ENCODE results near the gene MAMDC2.

Gene MAMDC2

DNA sequence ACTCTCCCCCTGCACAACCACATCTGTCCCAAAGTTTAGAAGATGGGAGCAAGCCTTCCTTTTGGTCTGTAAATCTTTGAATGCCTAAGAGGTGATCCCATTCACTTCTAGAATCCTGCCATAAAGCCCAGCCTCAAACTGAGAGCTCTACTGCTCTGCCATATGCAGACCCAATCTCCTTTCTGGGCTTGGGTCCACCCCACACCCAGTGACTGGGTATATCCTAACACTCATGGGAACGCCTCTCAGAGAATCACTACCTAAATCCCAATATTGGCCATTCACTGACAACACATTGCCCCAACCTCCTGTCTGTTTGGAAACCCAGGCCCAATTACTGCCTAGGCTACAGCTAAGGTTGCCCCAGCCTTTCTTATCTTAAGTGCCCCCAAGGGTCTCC lies 90.7 kb downstream of the MAMDC2 start:
- no peak for DNase-seq (ENCODE audit: low read depth, low spot score)

DNA sequence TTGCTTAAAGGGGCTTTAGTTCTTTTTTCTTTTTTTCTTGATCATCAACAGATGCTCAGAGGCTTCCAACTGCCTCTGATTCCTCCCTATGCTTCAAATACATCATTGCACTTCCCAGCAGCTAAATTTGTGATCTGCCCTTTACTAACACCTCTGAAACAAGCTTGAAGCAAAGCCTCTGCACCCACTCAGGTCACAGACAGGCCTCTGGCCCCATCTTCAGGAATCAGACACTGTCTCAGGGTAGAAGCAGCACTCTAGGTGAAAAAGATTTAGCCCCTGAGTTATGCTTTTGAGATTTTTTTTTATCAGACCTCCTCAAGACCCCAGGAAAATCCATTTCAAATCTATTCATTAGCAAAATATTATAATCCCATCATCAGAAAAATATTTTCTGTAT lies 91.5 kb downstream of the MAMDC2 start:
- DNase-seq (ENCODE audit: low read depth, low spot score): no peak

DNA sequence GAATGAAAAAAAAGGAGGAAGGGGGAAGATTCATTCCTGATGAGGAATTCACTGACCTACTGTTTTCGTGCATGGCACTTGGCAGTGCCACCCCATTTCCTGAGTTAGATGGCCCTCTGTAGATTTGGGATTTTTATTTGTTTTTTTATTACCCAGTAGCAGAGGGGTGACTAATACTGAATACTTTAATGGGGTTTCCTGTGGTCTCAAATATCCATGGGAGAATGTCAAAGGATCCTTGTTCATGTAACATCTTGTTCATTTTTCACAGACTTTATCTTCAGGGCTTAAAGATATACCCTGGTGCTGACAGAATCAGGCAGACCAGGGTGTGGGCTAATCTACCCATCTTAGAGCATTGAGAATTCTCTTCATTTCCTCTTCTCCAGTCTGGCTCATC lies 93.0 kb downstream of the MAMDC2 start:
- DNase-seq (ENCODE audit: low read depth, low spot score): no peak

DNA sequence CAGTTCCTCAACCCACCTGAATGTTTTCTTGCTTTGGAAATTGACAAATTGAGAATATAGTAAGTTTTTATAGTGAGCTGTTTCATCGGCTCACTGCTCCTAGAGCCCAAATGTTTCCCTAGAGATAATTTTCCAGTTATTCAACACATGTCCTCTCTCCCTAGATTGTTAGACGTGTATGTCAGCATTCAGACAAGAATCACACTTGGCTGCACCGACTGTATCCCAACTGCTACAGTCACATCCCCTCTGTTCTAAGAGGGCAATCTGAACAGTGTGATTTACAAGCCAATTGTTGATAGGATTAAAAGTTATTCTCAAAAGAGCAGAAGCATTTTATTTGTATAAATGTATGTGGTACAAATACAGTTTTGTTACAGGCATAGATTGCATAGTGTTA lies 93.9 kb downstream of the MAMDC2 start:
- DNase-seq (ENCODE audit: low read depth, low spot score): no peak

DNA sequence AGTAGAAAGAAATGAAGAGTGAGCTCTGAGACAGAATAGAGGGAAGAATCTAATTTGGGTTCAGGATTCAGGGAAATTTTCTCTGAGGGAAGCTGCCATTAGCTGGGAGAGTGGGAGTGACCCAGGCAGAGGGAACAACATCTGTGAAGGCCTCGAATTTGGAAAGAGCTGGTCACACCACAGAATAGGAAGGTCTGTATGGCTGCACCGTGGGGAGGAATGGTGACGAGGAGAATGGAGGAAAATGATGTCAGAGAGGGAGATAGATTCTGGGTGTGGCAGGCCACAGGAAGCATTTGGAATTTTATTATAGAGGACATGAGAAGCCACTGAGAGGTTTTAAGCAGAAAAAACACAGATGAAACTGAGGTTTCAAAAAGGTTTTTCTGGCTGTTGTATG lies 98.5 kb downstream of the MAMDC2 start:
- DNase-seq (ENCODE audit: low read depth, low spot score): no peak

DNA sequence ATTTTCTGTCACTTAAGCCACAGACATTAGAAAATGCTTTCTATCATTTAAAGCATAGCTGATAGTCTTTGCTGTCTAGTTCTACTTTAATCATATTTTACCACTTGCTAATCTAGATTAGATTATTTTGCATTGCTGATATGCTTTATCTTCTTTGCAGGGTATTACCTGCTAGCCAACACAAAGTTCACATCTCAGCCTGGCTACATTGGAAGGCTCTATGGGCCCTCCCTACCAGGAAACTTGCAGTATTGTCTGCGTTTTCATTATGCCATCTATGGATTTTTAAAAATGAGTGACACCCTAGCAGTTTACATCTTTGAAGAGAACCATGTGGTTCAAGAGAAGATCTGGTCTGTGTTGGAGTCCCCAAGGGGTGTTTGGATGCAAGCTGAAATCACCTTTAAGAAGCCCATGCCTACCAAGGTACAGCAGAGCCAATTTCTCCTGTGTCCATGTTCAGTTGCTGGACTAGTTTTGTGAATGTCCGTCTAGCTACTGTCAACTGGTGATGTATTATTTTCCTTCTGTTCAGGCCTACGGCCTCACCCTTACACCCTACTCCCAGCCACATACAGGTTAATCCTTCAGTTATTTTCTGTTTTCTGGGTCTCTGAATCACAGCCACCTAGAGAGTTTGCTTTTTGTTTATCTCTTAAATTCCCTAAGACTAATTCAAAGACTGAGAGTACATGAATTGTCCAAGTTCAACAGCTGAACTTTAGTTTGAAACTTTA lies 99.9 kb downstream of the MAMDC2 start:
- no peak for DNase-seq (ENCODE audit: low read depth, low spot score)

DNA sequence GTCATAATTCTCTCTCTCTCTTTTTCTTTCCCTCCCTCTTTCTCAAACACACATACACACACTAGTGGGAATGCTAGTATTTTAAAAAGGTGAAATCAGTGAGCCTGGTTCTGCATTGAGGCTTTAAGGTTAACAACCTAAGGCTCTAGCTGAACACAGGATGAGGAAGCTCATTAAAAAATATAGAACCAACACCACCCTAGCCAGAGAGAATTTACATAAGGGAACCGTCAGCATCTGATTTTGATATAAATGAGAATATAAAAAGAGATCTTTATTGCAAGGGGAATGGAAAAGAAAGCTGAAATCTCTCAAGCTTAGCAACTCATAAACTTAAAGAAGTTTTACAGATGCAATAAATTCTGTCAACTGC lies 100.5 kb downstream of the MAMDC2 start:
- no peak for DNase-seq (ENCODE audit: low read depth, low spot score)

DNA sequence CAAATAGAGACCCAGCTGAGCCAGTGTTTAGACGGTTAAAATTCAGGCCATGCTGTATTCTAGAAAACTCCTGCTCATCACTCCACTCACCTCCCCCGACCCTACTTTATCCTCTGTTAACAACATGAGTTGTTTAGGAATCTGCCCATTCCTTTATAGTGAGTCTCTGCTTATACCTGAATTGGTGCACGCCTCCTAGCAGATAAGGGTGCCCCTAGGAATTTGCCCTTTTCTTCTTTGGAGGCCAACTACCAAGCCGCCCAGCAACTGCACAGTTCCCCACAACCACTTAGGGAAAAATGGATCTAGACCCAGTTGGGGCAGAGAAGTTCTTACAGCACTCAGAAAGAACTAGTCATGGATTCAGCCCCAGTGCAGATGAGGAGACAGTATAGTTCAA lies 102.3 kb downstream of the MAMDC2 start:
- DNase-seq (ENCODE audit: low read depth, low spot score): no peak

DNA sequence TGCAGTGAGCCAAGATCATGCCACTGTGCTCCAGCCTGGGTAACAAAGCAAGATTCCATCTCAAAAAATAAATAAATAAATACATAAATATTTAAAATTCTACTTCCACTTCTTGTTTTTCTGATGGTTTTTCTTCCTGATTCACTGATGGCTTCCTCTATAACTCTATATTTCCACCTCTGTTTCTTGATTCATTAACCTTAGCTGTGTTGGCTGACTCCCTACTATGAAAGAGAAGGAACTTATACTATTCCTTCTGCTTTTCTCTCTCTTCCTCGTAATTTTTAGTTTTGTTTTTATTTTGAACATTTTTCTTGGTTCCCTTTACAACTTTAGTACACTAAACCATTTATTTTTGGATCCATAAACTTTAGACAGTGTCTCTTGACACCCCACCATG lies 103.5 kb downstream of the MAMDC2 start:
- DNase-seq (ENCODE audit: low read depth, low spot score): no peak

DNA sequence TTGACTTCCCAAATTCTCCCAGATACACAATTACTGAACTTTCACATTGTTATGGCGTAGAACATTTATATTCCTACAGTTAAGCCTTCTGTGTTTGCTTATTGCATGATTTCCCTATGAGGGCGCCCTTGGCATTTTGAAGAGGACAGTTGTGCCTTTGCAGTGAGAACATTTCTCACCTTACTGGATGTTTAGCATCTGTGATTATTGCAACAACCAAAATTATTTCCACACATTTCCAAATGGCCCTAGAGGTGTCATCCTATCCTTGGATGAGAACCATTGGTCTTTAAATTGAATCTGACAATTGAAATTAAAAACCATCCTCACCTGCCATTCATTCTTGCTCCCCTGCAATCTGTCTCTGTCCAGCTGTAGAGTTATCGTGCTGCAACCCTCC lies 104.0 kb downstream of the MAMDC2 start:
- DNase-seq (ENCODE audit: low read depth, low spot score): no peak

DNA sequence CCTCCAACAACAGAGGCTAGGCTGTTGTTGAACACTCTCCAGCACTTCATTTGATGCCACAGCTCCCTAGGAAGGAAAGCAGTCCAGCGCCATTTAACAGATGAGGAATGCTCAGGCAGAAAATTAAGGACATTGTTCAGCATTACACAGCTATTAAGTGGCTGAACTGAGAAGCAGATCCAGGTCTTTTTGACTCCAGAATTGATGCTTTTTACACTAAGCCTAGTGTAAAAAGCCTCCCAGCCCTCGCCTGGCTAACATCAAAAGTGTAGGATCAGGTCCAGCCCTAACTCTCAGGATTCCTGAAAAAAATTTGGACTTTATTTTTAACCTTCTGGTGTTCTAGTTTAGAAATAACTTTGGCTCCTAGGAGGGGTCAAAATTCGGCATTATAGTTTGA lies 108.7 kb downstream of the MAMDC2 start:
- DNase-seq (ENCODE audit: low read depth, low spot score): no peak

DNA sequence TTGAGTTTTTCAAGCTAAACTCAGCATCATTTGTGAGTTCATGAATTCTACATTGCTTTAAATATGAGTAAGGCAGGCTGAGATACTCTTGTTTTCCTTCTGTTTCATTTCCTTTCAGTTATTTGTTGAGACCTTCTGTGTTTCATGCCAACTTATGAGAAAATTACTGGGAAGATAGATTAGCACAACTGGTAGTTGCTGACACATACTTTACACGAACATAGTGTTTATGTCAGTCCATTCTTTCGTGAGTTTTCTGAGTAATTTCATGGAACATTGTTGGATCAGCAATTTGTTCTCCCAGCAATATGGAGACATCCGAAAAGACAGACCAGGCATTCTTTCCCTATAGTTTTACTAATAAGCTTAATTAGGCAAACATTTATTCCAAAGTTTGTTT lies 113.1 kb downstream of the MAMDC2 start:
- no peak for DNase-seq (ENCODE audit: low read depth, low spot score)

DNA sequence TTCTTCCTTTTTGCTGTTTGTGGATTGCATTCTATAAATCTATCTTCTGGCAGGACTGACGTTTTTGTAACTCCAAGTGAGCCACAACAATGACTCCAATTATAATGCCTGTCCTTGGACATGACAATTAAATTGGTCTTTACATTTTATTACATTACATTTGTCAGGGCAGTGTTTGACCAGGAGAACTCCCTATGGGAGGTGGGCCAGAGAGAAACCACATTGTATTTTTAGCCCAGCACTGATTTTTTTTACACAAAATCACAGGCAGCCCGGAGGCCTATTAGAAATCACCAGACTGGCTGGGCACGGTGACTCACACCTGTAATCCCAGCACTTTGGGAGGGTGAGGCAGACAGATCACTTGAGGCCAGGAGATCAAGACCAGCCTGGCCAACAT lies 116.0 kb downstream of the MAMDC2 start:
- no peak for DNase-seq (ENCODE audit: low read depth, low spot score)

DNA sequence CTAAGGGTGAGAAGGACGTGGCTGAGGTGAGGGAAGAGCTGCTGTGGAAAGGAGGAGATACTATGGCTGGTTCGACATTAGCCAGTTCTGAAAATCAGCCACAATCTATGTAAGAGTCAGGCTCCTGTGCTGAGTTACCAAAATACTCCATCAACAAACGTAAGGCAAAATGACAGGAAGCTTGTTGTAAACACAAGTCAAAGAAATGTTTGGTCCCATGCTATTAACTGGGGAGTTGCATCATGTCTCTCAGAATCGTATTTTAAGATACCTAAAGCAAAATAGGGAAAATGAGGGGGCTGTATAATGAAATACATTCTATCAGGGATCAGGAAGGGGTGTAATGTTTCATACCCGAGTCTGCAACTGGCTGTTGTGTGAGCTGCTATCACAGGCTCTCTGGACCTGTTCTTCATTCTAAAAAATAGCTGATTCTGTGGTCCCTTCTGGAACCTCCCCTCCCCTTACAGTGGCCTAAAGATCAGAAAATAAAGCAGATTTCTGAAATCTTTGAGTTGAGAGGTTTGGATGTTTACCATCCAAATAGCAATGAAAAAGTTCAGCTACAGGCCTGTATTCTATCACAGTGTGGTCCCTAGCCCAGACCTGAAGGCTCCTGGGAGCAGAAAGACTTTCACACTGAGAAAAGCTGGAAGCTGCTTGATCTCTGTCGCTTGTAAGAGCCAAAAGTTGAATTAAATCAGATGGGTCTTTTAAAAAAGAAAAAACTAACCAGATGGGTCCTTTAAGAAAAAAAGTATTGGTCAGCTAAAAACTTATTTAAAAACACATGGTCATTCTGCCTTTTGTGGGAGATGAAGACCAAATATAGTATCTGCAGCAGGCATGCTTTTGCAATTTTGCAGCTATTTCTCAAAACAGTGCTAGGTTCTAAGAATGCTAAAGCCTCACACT lies 117.3 kb downstream of the MAMDC2 start:
- DNase-seq (ENCODE audit: low read depth, low spot score): no peak

DNA sequence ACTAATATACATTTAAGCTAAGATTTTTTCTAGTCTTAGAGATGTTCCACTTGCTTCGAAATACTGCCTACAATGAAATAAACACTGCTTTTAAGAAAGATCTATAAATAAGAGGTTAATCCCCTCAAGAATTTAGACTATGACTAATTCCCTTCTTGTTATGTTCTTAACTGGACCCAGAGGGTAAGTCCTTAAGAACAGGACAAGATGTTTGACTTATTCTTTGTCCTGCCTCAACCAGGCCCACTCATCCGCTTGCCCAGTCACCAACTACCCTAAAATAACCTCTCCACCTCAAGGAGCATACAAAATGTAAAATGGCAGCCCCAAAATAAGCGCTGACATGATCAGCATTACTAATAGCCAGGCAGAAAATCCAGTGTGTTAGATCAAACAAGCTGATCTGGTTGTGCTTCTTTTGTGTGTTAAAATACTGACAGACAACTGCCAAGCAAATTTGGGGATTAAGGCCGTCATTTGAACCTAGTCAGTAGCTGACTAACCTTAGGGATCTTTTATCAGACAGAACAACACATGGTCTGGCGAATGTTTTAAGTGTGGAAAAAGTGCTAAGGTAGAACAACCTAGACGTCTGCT lies 121.5 kb downstream of the MAMDC2 start:
- DNase-seq (ENCODE audit: low read depth, low spot score): no peak

DNA sequence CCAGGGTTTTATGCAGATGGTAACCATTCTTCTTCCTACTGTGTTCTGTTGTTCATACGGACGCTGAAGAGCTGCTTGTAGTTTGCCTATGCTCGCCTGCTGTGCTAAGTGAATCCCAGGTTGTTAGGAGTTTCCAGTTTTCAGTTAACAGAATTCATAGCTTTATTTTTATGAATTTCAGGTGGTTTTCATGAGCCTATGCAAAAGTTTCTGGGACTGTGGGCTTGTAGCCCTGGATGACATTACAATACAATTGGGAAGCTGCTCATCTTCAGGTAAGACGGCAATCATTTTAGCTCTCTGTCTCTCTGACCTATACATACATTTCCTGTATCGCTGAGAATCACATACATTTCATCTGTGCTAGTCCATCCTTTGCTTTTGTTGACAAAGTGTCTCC lies 124.9 kb downstream of the MAMDC2 start:
- no peak for DNase-seq (ENCODE audit: low read depth, low spot score)

DNA sequence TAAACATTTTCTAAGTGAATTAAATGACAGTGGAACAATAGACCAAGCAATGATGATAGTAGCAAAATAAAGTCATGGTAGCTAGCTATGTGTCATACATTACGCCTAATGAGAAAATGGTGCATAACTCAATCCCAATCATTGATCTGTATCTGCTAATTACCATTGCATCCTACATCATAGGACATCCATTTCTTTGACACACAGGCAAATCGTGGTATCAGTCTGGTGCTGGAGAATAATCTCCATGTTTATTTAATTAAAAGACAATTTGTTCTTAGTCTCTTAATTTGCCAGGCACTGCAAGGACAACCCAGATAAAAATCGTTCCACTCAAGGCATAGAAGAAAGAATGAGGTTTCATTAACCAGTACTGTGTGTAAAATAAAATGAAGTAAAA lies 125.6 kb downstream of the MAMDC2 start:
- no peak for DNase-seq (ENCODE audit: low read depth, low spot score)

DNA sequence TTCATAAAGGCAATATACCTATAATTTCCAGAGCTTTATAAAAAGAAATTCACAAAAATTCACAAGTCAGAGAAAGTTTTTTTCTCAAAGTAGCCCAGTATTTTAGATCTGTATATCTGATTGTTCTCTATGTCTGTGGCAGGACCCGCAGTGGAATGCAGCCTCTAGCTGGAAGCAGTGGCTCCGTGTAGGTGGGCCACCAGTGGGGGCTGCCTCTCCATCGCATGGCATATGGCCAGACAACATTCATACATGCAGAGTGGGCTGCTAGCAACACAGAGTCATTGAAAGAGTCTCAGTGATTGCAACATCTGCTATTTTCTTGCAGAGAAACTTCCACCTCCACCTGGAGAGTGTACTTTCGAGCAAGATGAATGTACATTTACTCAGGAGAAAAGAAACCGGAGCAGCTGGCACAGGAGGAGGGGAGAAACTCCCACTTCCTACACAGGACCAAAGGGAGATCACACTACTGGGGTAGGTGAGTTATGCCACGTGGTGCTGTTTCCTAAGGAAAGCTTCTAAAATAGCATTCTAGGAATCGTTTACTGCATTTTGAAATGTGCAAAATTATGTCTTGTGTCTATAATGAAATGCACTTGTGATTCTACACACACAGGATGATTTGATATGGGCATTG lies 126.6 kb downstream of the MAMDC2 start:
- no peak for DNase-seq (ENCODE audit: low read depth, low spot score)

DNA sequence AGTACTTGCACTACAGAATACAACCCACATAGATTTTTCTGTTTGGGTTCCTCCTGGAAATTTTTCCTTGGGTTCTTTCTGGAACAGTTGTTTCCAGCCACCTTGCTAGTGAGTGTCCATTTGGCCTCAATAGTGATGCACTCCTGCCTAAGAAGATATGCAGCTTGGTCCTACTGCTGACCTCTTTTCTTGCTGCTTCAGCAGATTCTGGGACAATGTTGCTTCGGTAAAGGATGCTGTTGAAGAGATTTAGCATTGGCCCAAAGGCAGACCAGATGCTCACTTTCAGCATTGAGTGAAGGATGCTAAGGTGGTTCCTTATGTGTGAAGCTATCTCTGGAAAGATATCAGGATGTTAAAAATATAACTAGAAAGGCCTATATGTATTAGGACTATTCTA lies 128.9 kb downstream of the MAMDC2 start:
- DNase-seq (ENCODE audit: low read depth, low spot score): no peak

DNA sequence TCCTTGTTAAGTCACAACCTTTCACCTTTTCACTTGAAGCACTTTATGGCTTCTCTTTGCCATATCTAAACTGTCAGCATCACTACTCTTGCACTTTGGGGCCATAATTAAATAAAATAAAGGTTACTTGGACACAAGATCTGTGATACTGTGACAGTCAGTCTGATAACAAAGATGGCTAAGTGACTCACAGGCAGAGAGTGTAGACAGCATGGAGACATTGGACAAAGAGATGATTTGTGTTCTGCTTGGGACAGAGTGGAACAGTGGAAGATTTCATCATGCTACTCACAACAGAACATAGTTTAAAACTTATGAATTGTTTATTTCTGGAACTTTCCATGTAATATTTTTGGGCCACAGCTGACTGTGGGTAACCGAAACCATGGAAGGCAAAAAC lies 133.5 kb downstream of the MAMDC2 start:
- DNase-seq (ENCODE audit: low read depth, low spot score): no peak

DNA sequence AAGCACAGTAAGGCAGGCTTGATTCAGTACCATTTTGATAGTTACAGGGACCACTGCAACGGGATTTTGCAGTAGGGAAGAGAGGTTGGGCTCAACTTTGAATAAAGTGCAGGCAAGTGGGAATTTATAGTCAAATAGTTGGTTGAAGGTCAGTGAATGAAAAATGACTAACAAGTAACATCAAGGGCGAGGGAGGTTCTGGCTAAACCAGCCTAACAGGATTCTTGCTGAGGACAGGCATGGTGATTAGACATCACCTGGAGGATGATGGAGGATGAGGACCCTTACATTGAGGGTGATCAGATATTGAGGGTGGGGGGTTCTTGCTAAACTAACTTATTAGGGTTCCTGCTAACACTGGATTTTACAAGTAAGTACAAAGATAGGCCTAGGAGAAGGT lies 149.1 kb downstream of the MAMDC2 start:
- DNase-seq (ENCODE audit: low read depth, low spot score): no peak

DNA sequence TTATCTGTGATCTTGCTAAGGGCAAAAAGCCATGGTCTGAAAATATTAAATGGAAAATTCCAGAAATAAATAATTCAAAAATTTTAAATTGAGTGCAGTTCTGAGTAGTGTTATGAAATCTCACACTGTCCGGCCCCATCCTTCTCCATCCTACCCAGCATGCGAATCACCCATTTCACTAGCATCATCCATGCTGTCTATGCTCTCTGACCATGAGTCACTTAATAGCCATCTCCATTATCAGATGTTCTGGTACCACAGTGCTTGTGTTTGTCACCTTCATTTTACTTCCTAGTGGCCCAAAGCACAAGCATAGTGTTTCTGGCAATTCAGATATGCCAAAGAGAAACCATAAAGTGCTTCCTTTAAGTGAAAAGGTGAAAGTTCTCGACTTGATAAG lies 151.8 kb downstream of the MAMDC2 start:
- no peak for DNase-seq (ENCODE audit: low read depth, low spot score)
